Measurements from ENCODE around the gene C19orf73.

DNA sequence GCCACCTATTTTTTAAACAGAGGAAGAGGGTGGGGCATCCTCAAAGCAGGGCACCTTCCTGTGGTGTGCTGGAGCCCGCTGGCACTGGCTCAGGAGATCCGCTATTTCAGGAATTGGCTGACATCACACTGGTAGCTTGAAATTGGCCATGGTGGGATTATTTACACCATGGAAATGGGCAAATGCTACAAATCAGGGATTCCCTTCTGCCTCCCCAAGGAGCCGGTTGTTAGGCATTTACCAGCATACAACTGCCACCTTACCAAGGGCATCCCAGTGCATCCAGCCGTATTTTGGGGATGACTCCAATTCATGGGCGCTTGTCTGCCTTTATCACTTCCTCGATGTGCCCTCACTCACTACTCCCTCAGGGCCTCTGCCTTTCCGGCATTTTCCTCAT lies 22.0 kb upstream of the C19orf73 start:
- TF ChIP-seq, protein P1, sequence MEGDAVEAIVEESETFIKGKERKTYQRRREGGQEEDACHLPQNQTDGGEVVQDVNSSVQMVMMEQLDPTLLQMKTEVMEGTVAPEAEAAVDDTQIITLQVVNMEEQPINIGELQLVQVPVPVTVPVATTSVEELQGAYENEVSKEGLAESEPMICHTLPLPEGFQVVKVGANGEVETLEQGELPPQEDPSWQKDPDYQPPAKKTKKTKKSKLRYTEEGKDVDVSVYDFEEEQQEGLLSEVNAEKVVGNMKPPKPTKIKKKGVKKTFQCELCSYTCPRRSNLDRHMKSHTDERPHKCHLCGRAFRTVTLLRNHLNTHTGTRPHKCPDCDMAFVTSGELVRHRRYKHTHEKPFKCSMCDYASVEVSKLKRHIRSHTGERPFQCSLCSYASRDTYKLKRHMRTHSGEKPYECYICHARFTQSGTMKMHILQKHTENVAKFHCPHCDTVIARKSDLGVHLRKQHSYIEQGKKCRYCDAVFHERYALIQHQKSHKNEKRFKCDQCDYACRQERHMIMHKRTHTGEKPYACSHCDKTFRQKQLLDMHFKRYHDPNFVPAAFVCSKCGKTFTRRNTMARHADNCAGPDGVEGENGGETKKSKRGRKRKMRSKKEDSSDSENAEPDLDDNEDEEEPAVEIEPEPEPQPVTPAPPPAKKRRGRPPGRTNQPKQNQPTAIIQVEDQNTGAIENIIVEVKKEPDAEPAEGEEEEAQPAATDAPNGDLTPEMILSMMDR (conservative IDR thresholded peaks at IDR 0.05; ENCODE audit: low read length) = no peak
- TF ChIP-seq EZH2phosphoT487 (IDR thresholded peaks at IDR 0.05; ENCODE audit: borderline replicate concordance) = no peak

All from Loucy (cell line).